Endothelial cell of umbilical vein (primary cell): Measurements from ENCODE around the gene MFRP. TPM values are rescaled to one million over a fixed set of nuclear protein-coding genes. Genes with fewer than 3 reads are reported as not detected.

Experiments used
- BruUV-seq: library from RNA; stranded (reverse); fragments of 400-500 nt; replicated peaks from 2 replicates; lab custom pipeline; 2021; lab: Mats Ljungman, UMichigan
- CTCF ChIA-PET: fragments of 300-600, 350-600 bp; sonication (Branson Sonifier 250); formaldehyde crosslinking; loops from one replicate; lab custom pipeline; 2021; ENCODE audit warnings: antibody characterized with exemption, inconsistent platforms; lab: Charles Lee
- POLR2A ChIA-PET: fragments of 300-600, 350-600 bp; sonication (Branson Sonifier 250); formaldehyde crosslinking; loops from one replicate; lab custom pipeline; 2021; ENCODE audit warnings: antibody characterized with exemption, inconsistent platforms; lab: Charles Lee
- DNase-seq: peaks from one replicate; pipeline ENCODE4 v3.0.0-alpha.2; 2011; ENCODE audit warnings: low read depth, low spot score
- FAIRE-seq: peaks from 2 replicates; lab custom pipeline; 2011; peaks lifted over from hg19 to GRCh38; lab: Jason Lieb, UNC
- H2AFZ ChIP-seq: 2 replicates; pipeline ENCODE4 v1.6.0; 2012; ENCODE audit warnings: low read depth, low read length, control low read depth, inconsistent platforms
- H3K27ac ChIP-seq: 2 replicates; pipeline ENCODE4 v1.5.1; 2011; ENCODE audit warnings: low read depth, mild to moderate bottlenecking, control low read depth, low read length, moderate library complexity; ENCODE audit not compliant: insufficient read depth
- H3K27me3 ChIP-seq, 2 experiments: 2 replicates each; pipeline versions ENCODE4 v1.6.0 to v1.6.1; 2011; ENCODE audit warnings: low read length in 2 of 2, mixed read lengths in 1 of 2; ENCODE audit not compliant: control insufficient read depth in 2 of 2, insufficient read depth in 2 of 2
- H3K36me3 ChIP-seq, 2 experiments: 2 replicates in 1 of 2; 3 replicates in 1 of 2; pipeline ENCODE4 v1.5.1; 2011; ENCODE audit warnings: low read length in 2 of 2, mild to moderate bottlenecking in 1 of 2, moderate library complexity in 1 of 2; ENCODE audit not compliant: control insufficient read depth in 2 of 2, insufficient read depth in 2 of 2; ENCODE audit errors: extremely low read depth in 1 of 2
- H3K4me1 ChIP-seq: 3 replicates; pipeline ENCODE4 v1.5.1; 2011; ENCODE audit warnings: mild to moderate bottlenecking, low read length; ENCODE audit not compliant: control insufficient read depth, insufficient read depth; ENCODE audit errors: extremely low read depth
- H3K4me2 ChIP-seq: 2 replicates; pipeline ENCODE4 v1.6.1; 2011; ENCODE audit warnings: low read length, control low read depth, mixed read lengths; ENCODE audit not compliant: insufficient read depth
- H3K4me3 ChIP-seq, 3 experiments: fragments of 200-600 bp in 1 of 3; sonication (generic), shearing (Covaris generic) in 1 of 3; replicated peaks in 1 of 3; 2 replicates each; pipeline ENCODE4 v1.5.1; 2011 to 2016; ENCODE audit warnings: control low read depth in 3 of 3, low read length in 3 of 3, mild to moderate bottlenecking in 2 of 3, inconsistent platforms in 1 of 3, low read depth in 1 of 3, moderate library complexity in 1 of 3; ENCODE audit not compliant: insufficient read depth in 1 of 3
- H3K79me2 ChIP-seq: 2 replicates; pipeline ENCODE4 v1.6.0; 2012; ENCODE audit warnings: low read length, inconsistent platforms; ENCODE audit not compliant: control insufficient read depth, insufficient read depth
- H3K9ac ChIP-seq: replicated peaks from 2 replicates; pipeline ENCODE3; 2011; ENCODE audit warnings: low read length, control low read depth; ENCODE audit not compliant: insufficient read depth; ENCODE audit errors: extremely low read depth
- H3K9me1 ChIP-seq: replicated peaks from 3 replicates; pipeline ENCODE4 v1.6.0; 2011; ENCODE audit warnings: mild to moderate bottlenecking, low read length; ENCODE audit not compliant: control insufficient read depth, insufficient read depth; ENCODE audit errors: extremely low read depth
- H3K9me3 ChIP-seq: replicated peaks from 2 replicates; pipeline ENCODE4 v1.5.1; 2012; ENCODE audit warnings: low read length, inconsistent platforms; ENCODE audit not compliant: control insufficient read depth, insufficient read depth
- H4K20me1 ChIP-seq: replicated peaks from 2 replicates; pipeline ENCODE3; 2011; ENCODE audit warnings: mild to moderate bottlenecking, low read length; ENCODE audit not compliant: control insufficient read depth, insufficient read depth; ENCODE audit errors: extremely low read depth
- CTCF ChIP-seq, 2 donors: IDR thresholded peaks; 1 replicate in 1 of 2; 2 replicates in 1 of 2; pipeline ENCODE4 v1.5.1; 2011; ENCODE audit warnings: low read length in 2 of 2, mild to moderate bottlenecking in 2 of 2, moderate library complexity in 2 of 2, control low read depth in 1 of 2, inconsistent platforms in 1 of 2, low read depth in 1 of 2; ENCODE audit not compliant: insufficient read depth in 1 of 2; ENCODE audit errors: extremely low read depth in 1 of 2
- EZH2 ChIP-seq: IDR thresholded peaks from 2 replicates; pipeline ENCODE4 v1.6.1; 2012; ENCODE audit warnings: borderline replicate concordance, low read depth, mild to moderate bottlenecking, moderate library complexity, low read length, inconsistent platforms; ENCODE audit not compliant: severe bottlenecking
- FOS ChIP-seq: IDR thresholded peaks from 2 replicates; pipeline ENCODE4 v1.6.1; 2011; ENCODE audit warnings: mild to moderate bottlenecking, low read length, moderate library complexity, borderline replicate concordance; ENCODE audit not compliant: insufficient read depth
- GATA2 ChIP-seq: IDR thresholded peaks from 2 replicates; pipeline ENCODE4 v1.7.0; 2011; ENCODE audit warnings: low read depth, mild to moderate bottlenecking, moderate library complexity, mixed read lengths, low read length; ENCODE audit not compliant: insufficient read length, insufficient read depth
- POLR2A ChIP-seq: IDR thresholded peaks from 2 replicates; pipeline ENCODE4 v1.6.1; 2012; ENCODE audit warnings: low read depth, mild to moderate bottlenecking, control low read depth, low read length
- POLR2AphosphoS5 ChIP-seq: IDR thresholded peaks from 2 replicates; pipeline ENCODE4 v1.6.1; 2012; ENCODE audit warnings: low read depth, mild to moderate bottlenecking, control low read depth, low read length, moderate library complexity; ENCODE audit not compliant: insufficient read depth
- dilution Hi-C: fragments of 300-500 bp; cut with MboI; formaldehyde crosslinking; loops from one replicate; pipeline ENCODE4 v1.15.0; 2019; ENCODE audit warnings: low sequenced_read_pairs; ENCODE audit not compliant: extremely low pct_ligation_motif_present
- intact Hi-C: fragments of 100-400 bp; cut with micrococcal nuclease; formaldehyde crosslinking; loops from one replicate; pipeline ENCODE4 v1.10.0; 2022
- polyA plus RNA-seq, 4 experiments: library from polyadenylated mRNA; depleted of rRNA in 3 of 4; stranded (reverse) in 3 of 4; unstranded in 1 of 4; fragments of >200 nt; gene quantifications; 2 replicates each; pipeline versions ENCODE4 v1.2.1 to v1.2.3, GENCODE V29; 2011 to 2012; ENCODE audit warnings: missing spikeins in 1 of 4
- total RNA-seq: library from RNA; stranded (reverse); gene quantifications from 2 replicates; pipeline ENCODE4 v1.2.3, GENCODE V29; 2021
- TF ChIP-seq, protein P1 (sequence below): IDR thresholded peaks from 2 replicates; pipeline ENCODE4 v1.6.1; 2011; ENCODE audit not compliant: insufficient read depth, insufficient read length

The MFRP gene
- total and polyA plus RNA-seq, 2 donors (not counting 3 experiments of a cell fraction or from before 2014, with no cell fraction given) = 0.08 TPM; not detected in 1

DNA sequence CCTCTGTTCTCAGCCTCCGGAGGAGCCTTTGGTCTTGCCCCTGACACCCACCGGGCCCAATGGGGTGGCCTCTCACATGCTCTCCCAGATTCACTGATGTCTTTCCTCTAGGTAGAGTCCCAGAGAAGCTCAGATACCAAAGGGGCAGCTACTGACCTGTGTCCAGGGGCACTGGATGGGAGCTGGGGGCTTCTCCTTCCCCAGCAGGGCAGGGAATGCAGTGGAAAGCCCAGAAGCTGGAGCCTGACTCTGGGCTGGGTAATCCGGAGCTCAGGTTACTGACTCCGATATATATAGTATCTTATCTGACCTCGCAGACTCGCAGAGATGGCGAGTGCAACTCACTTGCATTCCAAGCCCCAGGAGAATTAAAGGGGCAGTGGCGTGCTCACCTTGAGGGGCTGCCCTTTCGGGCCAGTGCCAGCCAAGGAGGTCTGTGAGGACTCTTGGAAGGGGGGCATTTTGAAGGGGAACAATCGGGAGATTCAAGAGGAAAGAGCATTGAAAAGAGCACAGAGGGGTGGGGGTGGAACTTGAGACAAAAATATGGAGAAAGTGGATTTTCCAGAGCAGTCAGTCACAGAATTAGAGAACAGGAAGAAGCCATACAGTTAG is 32.5 kb upstream of the MFRP start:
- no peak overlapping the region for H3K4me3 ChIP-seq
- H3K9me3 ChIP-seq = no peaks in the 10 kb centered on the region
- H3K9me1 ChIP-seq = no peaks in the 10 kb centered on the region
- no peak overlapping the region for H3K4me2 ChIP-seq
- dilution Hi-C loops = no loop called here
- H3K9ac ChIP-seq = no peak overlapping the region
- POLR2A ChIA-PET = no interaction called here
- no peaks in the 10 kb centered on the region for H4K20me1 ChIP-seq
- BruUV-seq = no TSS peak
- peaks cover 10% of the 10 kb centered on the region for H3K4me1 ChIP-seq
- FAIRE-seq (no peak), DNase-seq (no peak)
- H3K36me3 ChIP-seq = no peaks in the 10 kb centered on the region
- TF ChIP-seq GATA2 (no peak), POLR2AphosphoS5 (no peak), POLR2A (no peak), EZH2 (no peak), CTCF (IDR thresholded peaks at IDR 0.05; ENCODE audit: extremely low read depth in 1 of 2, insufficient read depth in 1 of 2, low read depth in 1 of 2, low read length in 2 of 2) (no peak), FOS (no peak)
- TF ChIP-seq, protein P1, sequence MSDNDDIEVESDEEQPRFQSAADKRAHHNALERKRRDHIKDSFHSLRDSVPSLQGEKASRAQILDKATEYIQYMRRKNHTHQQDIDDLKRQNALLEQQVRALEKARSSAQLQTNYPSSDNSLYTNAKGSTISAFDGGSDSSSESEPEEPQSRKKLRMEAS = no peak
- CTCF ChIA-PET = interaction anchor here (0.8 to 9.3 kb wide), 3 partner anchors 18 to 40 kb away, joined by 3 to 154 read pairs (median 44); partner anchors contain the start of gene C1QTNF5
- intact Hi-C loops = no loop called here
- no peak overlapping the region for H3K27ac ChIP-seq
- no peak overlapping the region for H2AFZ ChIP-seq
- no peaks in the 10 kb centered on the region for H3K79me2 ChIP-seq
- H3K27me3 ChIP-seq = peaks cover 7 to 10% of the 10 kb centered on the region in 2 experiments
